Renal cortical epithelial cell (primary cell): ENCODE measurements around the gene ADORA2A. TPM values are rescaled to one million over a fixed set of nuclear protein-coding genes. Genes with fewer than 3 reads are reported as not detected.

Experiments used
- DNase-seq: peaks from one replicate; pipeline ENCODE4 v3.0.0-alpha.2; 2011; ENCODE audit warnings: low read depth
- total RNA-seq: library from RNA; depleted of rRNA; stranded (reverse); fragments of >200 nt; gene quantifications from 2 replicates; pipeline ENCODE4 v1.2.3, GENCODE V29; 2014

Gene ADORA2A
- total RNA-seq, 1 donor from 2014 or later, result 0.80 TPM

DNA sequence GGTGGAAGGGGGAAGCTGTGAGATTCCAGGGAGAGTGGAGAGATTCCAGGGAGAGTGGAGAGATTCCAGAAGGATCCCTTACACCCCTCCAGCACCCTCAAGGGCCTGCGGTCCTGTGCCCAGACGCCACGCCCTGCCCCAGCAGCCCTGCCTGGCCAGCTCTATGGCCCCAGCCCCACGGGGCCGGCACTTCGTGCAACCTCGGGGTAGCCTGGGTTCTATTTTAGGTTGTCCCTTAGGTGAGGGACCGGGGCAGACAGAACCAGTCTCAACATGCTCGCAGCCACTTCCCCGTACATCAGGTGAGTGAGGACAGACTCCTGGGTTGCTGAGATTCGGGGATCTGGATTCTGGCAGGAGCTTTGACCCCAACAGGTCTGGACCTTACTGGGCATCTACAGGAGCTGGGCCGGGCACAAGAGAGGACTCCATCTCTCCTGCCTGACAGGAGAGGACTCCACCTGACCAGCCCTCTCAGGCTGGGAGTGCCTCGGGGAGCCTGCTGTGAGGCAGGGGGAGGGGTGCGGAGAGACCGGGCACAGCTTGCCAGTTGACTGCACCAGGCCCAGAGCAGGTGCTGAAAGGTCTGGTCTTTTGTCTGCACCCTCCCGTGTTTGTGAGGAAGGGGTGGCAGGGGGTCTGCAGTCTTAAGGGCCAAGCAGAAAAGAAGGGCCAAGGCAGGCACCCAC, 8.5 kb upstream of the ADORA2A start:
- no peak for DNase-seq

DNA sequence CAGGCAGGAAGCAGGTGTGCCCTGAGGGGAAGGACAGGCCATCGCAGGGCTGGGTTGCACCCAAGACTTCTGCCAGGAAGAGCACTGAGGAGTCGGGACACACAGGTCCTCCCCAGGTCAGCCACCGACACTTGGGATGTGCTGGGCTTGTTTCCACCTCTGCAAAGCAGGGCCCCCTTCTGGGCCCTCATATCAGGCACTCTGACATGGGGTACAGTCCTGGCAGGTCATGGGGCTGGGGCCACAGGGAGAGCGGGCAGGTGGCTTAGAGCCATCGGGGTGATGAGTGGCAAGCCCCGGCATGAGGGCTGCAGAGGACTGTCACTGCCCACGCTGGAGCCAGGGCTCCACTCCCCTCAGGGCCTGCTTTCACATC, 7.9 kb upstream of the ADORA2A start:
- DNase-seq, result no peak

DNA sequence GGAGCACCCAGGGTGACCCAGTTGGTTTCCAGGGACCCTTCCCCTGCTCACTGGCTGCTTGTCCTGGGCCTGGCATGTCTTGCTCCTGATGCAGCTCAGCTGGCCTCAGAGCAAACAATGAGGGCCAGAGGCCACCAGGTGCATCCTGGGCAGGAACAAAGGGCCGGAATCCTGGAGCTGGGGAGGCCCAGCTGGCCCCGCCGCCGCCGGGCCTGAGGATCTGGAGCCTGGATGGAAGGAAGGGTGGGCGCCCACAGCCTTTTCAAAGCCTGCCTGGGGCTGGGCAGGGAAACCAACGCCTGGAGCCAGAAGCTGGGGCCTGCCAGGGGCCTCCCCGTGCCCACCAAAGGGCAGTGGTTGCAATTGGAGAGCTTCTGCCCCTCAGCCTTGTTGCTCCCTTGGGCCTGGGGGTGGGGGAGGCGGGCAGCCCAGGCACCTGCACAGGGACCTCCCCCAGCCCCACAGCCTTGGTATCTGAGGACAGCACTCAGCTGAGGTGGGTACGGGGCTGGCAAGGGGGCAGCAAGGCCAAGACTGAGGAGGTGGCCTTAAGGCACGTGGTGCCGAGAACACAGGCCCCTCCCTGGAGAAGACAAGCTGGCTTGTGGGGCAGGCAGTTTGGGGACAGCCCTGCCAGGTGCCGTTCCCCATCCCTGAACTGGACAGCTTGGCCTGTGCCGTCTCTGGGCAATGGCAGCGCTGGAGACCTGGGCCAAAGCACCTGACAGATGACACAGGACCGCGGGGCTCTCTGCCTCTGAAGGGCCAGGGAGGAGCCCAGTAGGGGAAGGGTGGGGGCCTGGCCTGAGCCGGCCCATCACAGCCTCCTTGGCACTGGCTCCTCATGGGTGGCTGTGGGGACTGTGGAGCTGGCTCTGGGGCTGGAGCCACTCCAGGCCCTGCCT, 7.1 kb upstream of the ADORA2A start:
- DNase-seq, result no peak

DNA sequence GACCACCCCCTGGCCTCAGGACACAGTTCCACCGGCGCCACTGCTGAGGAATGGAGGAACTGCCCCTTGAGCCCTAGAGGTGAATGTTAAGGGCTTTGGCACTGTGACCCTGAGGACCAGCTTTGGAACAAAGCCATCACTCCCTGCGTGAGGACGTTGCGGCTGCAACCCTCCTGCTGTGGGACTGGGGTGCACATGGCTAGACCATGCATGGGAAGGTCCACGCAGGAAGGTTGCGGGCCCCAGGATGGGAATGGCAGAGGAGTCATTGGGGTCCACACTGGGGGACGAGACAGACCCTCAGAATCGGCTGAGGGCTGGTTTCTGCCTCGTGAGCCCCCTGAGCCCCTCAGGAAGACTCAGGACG, 6.4 kb upstream of the ADORA2A start:
- no peak for DNase-seq

DNA sequence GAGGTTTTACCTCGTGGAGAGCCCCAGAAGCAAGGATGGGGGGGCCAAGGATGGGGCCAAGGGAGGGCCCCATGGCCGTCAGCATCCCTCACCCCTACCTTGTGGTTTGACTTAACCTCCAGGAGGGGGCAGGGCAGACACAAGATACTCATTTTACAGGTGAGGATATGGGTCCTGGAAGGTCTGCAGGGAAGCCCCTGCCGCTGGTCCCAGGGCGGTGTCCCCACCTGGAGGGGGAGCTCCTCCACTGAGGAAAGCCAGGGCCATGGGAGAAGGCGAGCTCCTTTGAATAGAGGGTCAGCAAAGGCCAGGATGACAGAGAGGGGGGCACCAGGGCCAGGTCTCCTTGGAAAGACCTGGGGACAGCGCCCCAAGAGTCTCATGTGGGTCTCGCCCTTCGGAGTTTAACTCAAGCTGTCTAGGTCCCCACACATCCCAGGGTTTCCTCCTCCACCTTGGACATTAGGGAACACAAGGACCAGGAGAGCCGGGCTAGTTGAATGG, 5.9 kb upstream of the ADORA2A start:
- DNase-seq, result no peak

DNA sequence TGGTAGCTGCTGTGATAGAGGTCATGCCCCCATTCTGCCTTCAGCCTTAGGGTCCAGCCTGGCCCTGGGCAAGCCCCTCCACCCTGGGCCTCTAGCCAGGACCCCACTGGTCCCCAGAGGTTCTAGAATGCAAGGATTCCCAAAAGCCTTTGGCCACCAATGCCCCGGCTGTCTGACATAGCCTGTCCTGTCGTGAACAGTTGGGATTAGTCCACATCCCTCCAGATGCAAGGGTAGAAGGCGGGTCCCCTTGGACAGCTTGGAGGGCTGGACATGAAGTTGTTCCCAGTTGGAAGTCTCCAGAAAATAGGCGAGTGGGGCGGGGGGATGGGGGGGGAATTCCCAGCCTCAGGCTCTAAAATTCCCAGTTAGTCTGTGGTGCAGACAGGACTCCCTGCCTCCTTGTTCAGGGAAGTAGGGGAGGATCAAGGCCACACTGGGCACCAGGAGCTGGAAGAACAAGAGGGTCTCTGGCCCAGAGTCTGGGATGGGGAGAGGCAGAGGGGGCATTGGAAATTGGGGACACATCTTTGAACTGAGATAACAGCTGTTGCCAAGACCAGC, 5.2 kb upstream of the ADORA2A start:
- no peak for DNase-seq

DNA sequence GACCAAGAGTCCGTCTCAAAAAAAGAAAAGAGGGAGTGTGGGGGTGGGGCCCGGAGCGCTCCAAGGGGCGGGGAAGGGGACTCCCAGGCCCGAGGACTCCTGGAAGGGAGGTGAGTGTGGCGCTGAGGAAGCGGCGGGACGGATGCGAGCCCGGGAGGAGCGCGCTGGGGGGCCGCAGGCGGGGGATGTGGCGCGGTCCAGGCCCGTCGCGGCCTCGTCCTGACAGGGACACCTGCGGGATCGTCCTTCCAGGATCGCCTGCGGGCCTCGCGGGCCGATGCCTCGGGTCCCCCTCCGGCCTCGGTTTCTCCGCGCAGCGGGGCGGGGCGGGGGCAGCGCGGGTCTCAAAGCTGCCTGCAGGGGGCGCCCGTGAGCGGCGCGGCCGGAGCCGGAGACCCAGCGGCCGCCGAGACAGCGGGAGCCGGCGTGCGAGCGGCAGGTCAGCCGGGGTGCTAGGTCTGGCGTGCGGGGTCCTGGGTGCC, 3.8 kb upstream of the ADORA2A start:
- DNase-seq, result no peak

DNA sequence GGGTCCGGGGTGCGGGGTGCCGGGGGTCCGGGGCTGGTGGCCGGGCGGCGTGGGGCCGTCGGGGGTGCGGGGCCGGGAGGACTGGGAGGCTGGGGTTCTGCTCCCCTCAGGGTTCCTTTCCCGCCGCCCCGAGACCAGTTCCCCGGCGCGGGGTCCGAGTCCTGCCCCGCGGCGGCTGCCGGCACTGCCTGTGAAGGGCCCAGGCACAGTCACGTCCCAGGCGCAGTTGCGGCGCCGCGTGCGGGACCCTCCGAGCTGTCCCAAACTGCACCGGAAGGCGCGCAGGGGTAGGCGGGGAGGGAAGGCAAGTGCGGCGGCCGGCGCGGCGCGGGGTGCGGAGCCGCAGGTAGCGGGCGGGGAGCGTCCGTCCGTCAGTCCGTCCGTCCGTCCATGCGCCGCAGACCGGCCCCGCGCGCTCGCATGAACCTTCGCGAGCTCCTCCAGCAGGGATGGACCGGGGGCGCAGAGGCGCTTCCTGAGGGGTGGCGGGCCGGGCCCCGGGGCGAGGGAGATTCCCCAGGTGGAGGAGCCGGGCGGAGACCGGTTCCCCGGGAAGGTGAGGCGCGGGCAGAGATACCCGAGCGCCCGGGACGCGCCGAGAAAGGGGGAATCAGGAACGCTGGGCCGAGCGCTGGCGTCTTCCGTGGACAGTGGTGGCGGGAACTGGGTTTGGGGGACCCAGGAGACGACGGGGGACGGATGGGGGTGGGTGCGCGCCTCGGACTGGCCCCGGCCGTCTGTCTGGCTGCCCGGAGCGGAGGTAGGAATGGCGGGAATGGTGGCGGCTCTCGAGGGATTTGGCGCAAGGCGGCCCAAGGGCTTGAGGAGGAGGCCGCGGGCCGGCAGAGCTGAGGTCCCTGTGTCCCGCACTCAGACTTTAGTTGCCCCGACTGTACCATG, 3.1 kb upstream of the ADORA2A start:
- no peak for DNase-seq

DNA sequence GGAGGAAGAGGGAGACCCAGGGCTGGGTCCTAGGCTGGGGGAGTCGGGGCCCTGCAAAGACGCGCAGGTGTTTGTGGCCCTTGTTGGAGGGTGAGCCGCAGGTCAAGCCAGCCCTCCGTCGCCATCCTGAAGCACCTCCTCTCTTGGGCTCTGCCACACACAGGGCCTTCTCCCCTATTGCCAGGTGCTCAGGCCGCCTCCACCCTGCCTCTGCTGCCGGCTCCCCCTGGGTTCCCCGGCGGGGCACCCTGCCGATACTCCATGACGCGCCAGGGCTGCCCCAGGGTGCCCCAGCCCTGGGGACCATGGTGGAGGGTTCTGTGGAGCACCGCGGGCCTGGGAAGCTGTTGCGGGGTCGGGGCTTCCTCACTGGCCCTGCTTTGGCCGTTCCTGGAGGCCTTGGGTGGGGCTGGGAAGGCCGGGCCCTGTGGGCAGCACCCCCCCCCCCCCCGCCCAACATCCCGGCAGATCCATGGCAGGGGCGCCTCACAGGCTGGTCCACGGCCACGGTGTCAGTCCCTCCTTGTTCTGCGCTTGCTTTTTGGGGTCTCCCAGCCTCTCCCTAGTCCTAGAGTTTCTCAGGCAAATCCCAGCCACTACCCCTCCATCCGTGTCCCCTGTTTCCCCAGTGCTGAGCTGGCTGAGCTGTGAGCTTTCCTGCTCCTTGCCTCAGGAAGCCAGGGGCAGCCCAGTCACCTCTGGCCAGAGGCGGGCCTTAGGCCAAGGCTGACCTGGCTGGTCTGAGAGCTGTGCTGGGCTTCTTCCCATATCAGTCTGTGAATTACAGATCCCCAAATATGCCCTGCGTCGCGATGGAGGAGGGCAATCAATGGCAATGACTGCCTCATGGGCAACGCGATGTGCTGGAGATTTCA, 2.3 kb upstream of the ADORA2A start:
- no peak for DNase-seq

DNA sequence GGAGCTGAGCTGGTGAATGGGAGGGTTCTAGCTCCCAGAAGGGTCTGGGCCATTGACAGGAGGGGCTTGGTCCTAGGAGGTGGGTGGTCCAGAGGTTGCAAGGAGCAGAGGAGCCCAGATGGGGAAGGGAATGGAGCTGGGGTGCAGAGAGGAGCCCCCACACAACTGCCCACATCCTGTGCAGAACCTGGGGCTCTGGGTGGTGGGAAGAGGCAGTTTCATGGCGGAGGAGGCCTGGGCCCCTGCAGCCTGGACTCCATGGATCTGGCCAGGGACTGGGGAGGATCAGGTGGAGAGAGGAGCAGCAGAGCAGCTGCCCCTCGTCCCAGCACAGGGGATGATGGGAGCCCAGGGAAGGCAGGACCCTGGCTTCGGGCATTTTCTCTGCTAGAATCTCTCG, 963 bp upstream of the ADORA2A start:
- no peak for DNase-seq

DNA sequence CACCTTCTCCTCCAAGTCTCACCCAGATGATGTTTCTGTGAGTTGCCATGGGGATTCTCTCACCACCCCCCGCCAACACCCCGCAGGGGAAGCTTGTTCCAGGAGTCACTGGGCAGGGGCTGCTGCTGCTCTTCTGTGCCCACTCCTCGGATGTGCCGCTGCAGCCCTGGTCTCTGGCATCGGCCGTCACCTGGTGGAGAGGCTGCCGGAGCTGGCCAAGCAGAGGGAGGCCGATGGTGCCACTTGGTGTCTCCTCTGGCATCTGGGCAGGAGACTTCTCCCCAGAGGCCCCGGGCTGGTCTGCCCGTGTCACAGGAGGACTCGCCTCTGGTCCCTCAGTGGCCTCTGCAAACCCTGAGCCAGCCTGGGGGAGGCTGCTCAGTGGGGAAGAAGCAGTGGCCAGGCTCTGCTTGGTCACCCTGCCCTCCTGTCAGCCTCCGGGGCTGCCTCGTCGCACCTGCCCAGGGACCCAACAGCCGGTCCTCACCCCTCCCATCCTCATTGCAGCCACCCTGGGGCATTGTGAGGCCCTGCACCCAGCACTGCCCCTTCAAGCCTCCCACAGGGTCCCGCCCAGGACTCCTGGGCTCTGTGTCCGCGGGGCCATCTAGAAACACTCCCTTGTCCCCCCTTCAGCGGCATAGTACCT, 424 bp upstream of the ADORA2A start:
- DNase-seq, result no peak

DNA sequence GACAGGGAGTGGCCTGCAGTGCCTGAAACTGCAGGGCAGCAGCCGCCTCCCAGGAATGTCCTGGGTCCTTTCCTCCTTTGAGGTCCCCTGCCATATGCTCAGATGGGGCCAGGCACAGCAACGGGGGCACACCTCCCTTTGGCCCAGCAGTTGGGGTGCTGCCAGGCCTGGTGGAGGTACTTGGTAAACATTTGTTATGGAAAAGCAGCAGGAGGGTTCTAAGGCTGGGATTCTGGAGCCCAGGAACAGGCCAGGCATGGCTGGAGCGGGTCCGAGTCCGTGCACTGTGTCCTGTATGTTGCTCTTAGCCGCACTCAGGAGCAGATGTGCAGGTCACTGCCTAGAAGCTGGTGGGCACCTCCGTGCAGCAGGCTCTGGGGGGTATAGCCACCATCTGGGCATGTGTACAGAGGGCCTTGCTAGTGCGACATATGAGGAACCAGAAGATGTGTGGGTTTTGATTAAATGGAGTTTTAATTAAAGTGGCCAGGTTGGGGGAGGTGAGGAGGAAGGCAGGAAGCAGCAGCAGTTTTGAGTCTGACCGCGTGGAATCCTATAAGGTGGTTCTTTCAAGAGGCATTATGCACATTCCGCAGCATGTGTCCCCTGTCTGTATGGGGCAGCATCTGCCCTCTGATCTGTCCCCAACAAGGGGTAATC, 1.5 kb downstream of the ADORA2A start:
- no peak for DNase-seq

DNA sequence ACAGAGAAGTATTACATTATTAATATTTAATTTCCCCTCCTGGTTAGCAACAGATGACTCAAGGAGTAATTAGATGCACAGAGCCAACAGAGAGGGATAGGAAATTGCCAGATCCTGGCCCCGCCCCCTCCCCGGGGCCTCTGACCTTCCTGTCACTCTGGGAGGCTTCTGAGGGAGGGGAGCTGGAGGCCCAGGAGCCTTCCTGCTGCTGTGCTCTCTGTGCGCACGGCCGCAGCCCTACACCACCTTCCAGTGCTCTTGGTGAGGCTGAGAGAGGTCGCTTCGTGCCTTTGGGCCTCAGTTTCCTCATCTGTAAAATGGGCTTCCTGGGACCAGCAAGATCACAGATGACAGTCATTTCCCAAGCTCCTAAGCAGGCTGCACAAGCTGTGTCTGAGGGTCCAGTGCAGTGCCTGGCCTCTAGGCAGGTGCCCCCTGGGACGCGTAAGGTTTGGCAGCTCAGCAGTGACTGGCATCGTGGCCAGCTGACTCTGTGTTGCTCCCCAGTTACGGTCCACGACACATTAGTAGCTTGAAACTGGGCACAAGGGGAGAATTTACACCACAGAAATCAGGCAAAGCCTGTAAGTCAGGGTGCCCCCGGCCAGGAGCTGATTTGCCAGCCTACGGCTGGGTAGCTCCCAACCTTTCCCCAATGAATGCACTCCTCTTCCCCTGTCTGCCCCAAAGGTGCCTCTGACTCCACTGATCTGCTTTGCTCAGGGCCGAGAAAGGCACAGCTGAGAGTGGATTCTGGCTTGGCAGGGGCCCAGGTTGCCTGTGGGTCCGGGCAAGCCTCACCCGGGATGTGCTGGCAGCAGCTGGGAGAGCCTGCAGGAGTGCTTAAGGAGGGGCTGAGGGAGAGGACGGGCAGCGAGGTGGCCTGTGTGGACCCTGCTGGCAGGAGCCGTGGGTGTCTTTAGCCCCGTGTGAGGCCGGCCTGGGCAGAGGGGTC, 2.3 kb downstream of the ADORA2A start:
- peak; percentile 37 for DNase-seq

DNA sequence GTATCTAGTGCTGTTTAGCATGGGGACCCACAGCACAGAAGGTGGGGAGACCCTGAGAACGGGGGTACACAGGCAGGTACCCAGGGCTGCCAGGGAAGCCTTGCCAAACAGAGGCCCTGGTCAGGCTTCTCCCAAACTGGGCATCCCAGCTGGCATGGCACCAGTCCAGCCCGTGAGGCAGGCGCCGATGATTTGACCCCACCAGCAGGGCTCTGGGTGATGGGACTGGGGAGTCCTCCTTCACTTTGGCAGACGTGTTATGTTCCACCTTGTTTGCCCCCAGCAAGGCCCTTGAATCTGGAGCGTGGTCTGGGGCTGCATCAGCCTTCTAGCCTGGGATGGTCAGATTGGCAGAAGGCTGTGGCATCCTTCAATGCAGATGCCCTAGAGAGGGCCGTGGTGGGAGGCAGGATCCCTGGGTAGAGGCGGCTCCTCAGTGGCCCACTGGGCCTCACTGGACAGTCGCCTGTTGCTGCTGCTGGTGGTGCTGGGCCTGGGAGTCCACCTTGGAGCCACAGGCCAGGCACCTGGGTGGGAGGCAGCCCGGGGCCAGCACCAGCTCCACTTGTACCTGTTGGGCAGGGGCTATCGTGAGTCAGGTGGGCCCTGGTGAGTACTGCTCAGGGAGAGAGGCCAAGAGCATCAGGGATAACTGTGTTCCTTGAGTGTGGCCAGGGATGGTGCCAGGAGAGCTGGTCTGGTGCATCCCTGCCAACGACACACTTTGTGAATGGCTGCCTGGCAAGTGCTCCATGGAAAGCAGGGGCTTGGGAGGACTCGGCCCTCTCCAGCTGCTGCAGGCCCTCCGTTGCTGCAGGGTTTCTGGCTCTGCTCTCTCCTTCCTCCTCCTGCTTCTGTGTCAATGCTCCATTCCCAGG, 3.3 kb downstream of the ADORA2A start:
- DNase-seq, result no peak

DNA sequence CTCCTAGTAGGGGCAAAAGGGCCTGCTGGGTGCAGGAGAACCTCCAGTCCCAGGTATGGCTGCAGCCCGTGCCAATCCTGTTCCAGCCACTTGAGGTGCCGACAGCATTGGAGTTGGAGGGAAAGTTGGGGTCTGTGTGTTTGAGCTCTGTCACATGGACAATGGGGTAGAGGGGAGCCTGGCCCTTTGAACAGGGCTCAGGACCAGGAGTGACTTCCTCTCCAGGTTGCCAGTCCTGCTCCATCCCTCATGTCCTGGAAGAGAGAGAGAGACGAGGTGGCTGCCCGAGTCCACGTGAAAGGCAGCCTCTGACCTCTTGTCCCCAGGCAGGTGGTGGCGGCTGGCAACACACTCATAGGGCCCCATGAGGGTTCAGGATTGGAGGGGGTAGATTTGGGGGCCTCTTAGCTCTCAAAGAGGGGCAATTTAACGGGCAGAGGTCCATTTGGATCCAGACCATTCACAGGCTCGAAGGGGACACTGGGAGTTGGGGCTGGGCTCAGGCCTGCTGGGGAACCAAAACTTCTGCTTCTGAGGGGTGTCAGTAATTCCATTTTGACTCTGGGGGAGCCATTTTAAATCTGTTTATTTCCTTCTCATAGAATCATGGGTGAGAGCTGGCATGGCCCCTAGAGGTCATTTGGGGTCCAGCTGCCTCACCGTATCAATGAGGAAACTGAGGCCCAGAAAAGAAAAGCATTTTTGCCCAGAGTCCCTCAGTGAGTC, 4.1 kb downstream of the ADORA2A start:
- DNase-seq, result no peak

DNA sequence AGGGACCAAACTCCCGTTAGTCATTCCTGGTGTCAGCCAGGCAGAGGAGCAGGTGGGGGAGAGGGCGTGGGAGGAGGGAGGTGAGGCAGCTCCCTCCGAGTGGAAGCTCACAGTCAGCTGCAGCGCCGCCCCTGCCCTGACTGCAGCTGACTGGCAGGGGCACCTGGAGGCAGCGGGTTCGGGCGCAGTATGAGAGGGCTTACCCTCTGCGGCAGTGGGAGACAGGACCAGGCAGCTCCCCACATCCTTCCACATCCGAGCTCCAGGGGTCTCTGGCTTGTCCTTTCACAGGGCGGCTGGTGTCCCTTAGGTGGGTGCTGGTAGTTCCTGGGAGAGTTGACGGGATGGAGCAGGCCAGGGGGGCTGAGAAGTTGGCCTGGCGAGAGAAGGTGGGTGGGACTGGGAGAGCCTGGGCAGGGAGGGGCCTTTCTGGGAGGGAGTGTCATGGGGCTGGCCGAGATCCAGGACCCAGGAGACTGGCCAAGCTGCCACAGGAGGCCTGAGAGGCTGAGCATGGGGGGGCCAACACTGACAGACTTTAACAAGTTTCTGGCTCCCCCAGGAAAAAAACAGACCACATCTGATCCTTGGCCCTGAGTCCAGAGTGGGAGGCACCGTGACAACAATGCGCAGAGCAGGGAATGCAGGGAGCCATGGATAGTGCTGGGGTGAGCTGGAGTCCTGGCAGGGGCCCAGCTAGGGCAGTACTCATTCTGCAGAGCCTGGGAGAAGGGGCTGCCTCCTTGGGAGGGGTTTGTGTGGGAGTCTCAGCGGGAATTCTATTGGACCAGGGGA, 4.9 kb downstream of the ADORA2A start:
- peak; percentile 36 for DNase-seq
